ENCODE results near the gene ITPK1.

- TF ChIP-seq POLR2AphosphoS5 (IDR thresholded peaks at IDR 0.05; ENCODE audit: borderline replicate concordance, low read depth, low read length) = no peak
- no peak for TF ChIP-seq EZH2 (IDR thresholded peaks at IDR 0.05)
These were observed 97.4 kb downstream of the ITPK1 start for GRCh38 chr14:93018366-93018765.

Data from SK-N-MC (cell line).